Neural progenitor cell (in vitro differentiated cells): ENCODE results near the gene ZNF480. TPM values are rescaled to one million over a fixed set of nuclear protein-coding genes. Genes with fewer than 3 reads are reported as not detected.

Experiments used
- DNase-seq: peaks from one replicate; pipeline ENCODE4 v3.0.0-alpha.2; 2016; ENCODE audit warnings: low spot score
- H2AFZ ChIP-seq: fragments of 200-600 bp; sonication (generic); replicated peaks from 2 replicates; pipeline ENCODE4 v1.6.1; 2016; ENCODE audit warnings: antibody characterized with exemption
- H3F3A ChIP-seq: fragments of 200-600 bp; sonication (generic); 2 replicates; pipeline ENCODE4 v1.6.1; 2016; ENCODE audit warnings: antibody characterized with exemption, low read depth
- H3K27ac ChIP-seq: fragments of 200-600 bp; sonication (generic); 2 replicates; pipeline ENCODE4 v1.5.1; 2016; ENCODE audit warnings: mild to moderate bottlenecking
- H3K27me3 ChIP-seq: fragments of 200-600 bp; sonication (generic); 2 replicates; pipeline ENCODE4 v1.6.1; 2016; ENCODE audit warnings: mild to moderate bottlenecking, moderate library complexity
- H3K36me3 ChIP-seq: fragments of 200-600 bp; sonication (generic); 2 replicates; pipeline ENCODE4 v1.5.1; 2016
- H3K4me1 ChIP-seq: fragments of 200-600 bp; sonication (generic); 2 replicates; pipeline ENCODE4 v1.6.1; 2016; ENCODE audit warnings: mixed run types
- H3K4me2 ChIP-seq: fragments of 200-600 bp; sonication (generic); 2 replicates; pipeline ENCODE4 v1.6.1; 2016
- H3K4me3 ChIP-seq: fragments of 200-600 bp; sonication (generic); 2 replicates; pipeline ENCODE4 v1.5.1; 2016
- H3K79me2 ChIP-seq: fragments of 200-600 bp; sonication (generic); 2 replicates; pipeline ENCODE4 v1.6.1; 2016; ENCODE audit warnings: low read depth
- H3K9ac ChIP-seq: fragments of 200-600 bp; sonication (generic); 2 replicates; pipeline ENCODE4 v1.6.1; 2016
- H3K9me3 ChIP-seq: fragments of 200-600 bp; sonication (generic); 2 replicates; pipeline ENCODE4 v1.5.1; 2016; ENCODE audit warnings: low read depth
- H4K20me1 ChIP-seq: fragments of 200-600 bp; sonication (generic); 2 replicates; pipeline ENCODE4 v1.6.1; 2016; ENCODE audit warnings: low read depth
- H3K27ac Mint-ChIP-seq: 3 replicates; pipeline ENCODE4 v1.8.0; 2021; ENCODE audit warnings: mixed read lengths
- H3K27me3 Mint-ChIP-seq: 2 replicates; pipeline ENCODE4 v1.8.0; 2022; ENCODE audit warnings: low read depth, mild to moderate bottlenecking, inconsistent platforms, moderate library complexity, mixed read lengths; ENCODE audit not compliant: insufficient read depth
- H3K36me3 Mint-ChIP-seq: 3 replicates; pipeline ENCODE4 v1.8.0; 2021; ENCODE audit warnings: mixed read lengths
- H3K4me1 Mint-ChIP-seq: 3 replicates; pipeline ENCODE4 v1.8.0; 2021; ENCODE audit warnings: mixed read lengths
- H3K4me3 Mint-ChIP-seq: 3 replicates; pipeline ENCODE4 v1.8.0; 2021; ENCODE audit warnings: mild to moderate bottlenecking, moderate library complexity, mixed read lengths
- H3K9me3 Mint-ChIP-seq: 3 replicates; pipeline ENCODE4 v1.8.0; 2020; ENCODE audit warnings: mixed read lengths
- CTCF ChIP-seq: fragments of 200-600 bp; sonication (generic); IDR thresholded peaks from 2 replicates; pipeline ENCODE4 v1.5.1; 2017; ENCODE audit warnings: antibody characterized with exemption, mild to moderate bottlenecking
- EZH2 ChIP-seq: fragments of 200-600 bp; sonication (generic); IDR thresholded peaks from 2 replicates; pipeline ENCODE4 v1.6.1; 2017; ENCODE audit warnings: antibody characterized with exemption, mild to moderate bottlenecking, moderate library complexity
- EZH2phosphoT487 ChIP-seq: fragments of 200-600 bp; sonication (generic); IDR thresholded peaks from 2 replicates; pipeline ENCODE4 v1.6.1; 2017; ENCODE audit warnings: antibody characterized with exemption
- total RNA-seq: library from RNA; depleted of rRNA; stranded (reverse); fragments of >200 nt; gene quantifications from 2 replicates; pipeline ENCODE4 v1.2.3, GENCODE V29; 2015; ENCODE audit warnings: low replicate concordance

Gene ZNF480
- total RNA-seq, 1 donor from 2014 or later = 18.1 TPM

GRCh38 chr19:52307275-52307674 is 10.3 kb downstream of the ZNF480 start:
- Mint-ChIP-seq H3K4me1 (no peaks in the 10 kb centered on the region), H3K36me3 (peaks cover 75% of the 10 kb centered on the region), H3K9me3 (peaks cover 75% of the 10 kb centered on the region), H3K27ac (no peak overlapping the region), H3K27me3 (peaks cover 2% of the 10 kb centered on the region), H3K4me3 (no peak overlapping the region)
- H3K4me3 ChIP-seq = no peak overlapping the region
- H3K9me3 ChIP-seq = peaks cover 24% of the 10 kb centered on the region
- no peak overlapping the region for H3K9ac ChIP-seq
- no peaks in the 10 kb centered on the region for H3K27me3 ChIP-seq
- H3K27ac ChIP-seq = no peak overlapping the region
- no peak overlapping the region for H3K4me2 ChIP-seq
- DNase-seq = peak; percentile 16
- H3K79me2 ChIP-seq = no peaks in the 10 kb centered on the region
- H3K4me1 ChIP-seq = no peaks in the 10 kb centered on the region
- no peaks in the 10 kb centered on the region for H4K20me1 ChIP-seq
- TF ChIP-seq CTCF (no peak), EZH2 (no peak), EZH2phosphoT487 (no peak)
- peaks cover 61% of the 10 kb centered on the region for H3K36me3 ChIP-seq
- H2AFZ ChIP-seq = no peak overlapping the region
- peaks cover 4% of the 10 kb centered on the region for H3F3A ChIP-seq

- peak overlapping the region; percentile 0 for H3K4me3 ChIP-seq
- H3K9me3 ChIP-seq = peaks cover 77% of the 10 kb centered on the region
- H3K27ac Mint-ChIP-seq = no peak overlapping the region
Observed at GRCh38 chr19:52322429-52322828, 25.5 kb downstream of the ZNF480 start.

GRCh38 chr19:52331757-52332156 is 34.8 kb downstream of the ZNF480 start:
- Histone ChIP-seq H3K27ac (no peak overlapping the region), H3K9ac (no peak overlapping the region), H3K27me3 (no peaks in the 10 kb centered on the region), H3K4me1 (no peaks in the 10 kb centered on the region), H2AFZ (no peak overlapping the region), H3K79me2 (peaks cover 2% of the 10 kb centered on the region), H3K4me2 (no peak overlapping the region), H3K9me3 (peaks cover 13% of the 10 kb centered on the region), H3K36me3 (no peaks in the 10 kb centered on the region), H3F3A (peaks cover 7% of the 10 kb centered on the region), H4K20me1 (no peaks in the 10 kb centered on the region), H3K4me3 (no peak overlapping the region)
- Mint-ChIP-seq H3K9me3 (peaks cover 63% of the 10 kb centered on the region), H3K4me3 (no peak overlapping the region), H3K36me3 (peaks cover 5% of the 10 kb centered on the region), H3K4me1 (peaks cover 1% of the 10 kb centered on the region), H3K27ac (no peak overlapping the region), H3K27me3 (no peaks in the 10 kb centered on the region)
- TF ChIP-seq EZH2phosphoT487 = no peak
- no peak for TF ChIP-seq CTCF
- TF ChIP-seq EZH2 = no peak
- DNase-seq = no peak

More at GRCh38 chr19:52322429-52322828, 25.5 kb downstream of the ZNF480 start:
- Histone ChIP-seq H3K4me2 (no peak overlapping the region), H3K36me3 (peaks cover 70% of the 10 kb centered on the region), H2AFZ (no peak overlapping the region), H3K79me2 (no peaks in the 10 kb centered on the region), H3K27ac (no peak overlapping the region), H3K27me3 (peaks cover 11% of the 10 kb centered on the region), H4K20me1 (no peaks in the 10 kb centered on the region), H3K9ac (no peak overlapping the region), H3K4me1 (no peaks in the 10 kb centered on the region), H3F3A (peaks cover 19% of the 10 kb centered on the region)
- H3K4me1 Mint-ChIP-seq = no peaks in the 10 kb centered on the region
- H3K36me3 Mint-ChIP-seq = peaks cover 73% of the 10 kb centered on the region
- H3K27me3 Mint-ChIP-seq = peaks cover 2% of the 10 kb centered on the region
- no peak for DNase-seq
- H3K9me3 Mint-ChIP-seq = peaks cover 94% of the 10 kb centered on the region
- H3K4me3 Mint-ChIP-seq = no peak overlapping the region
- TF ChIP-seq EZH2phosphoT487 = no peak
- no peak for TF ChIP-seq EZH2
- TF ChIP-seq CTCF = no peak
